ACHN (cell line): Measurements from ENCODE around the gene ABRACL.
"Not testable (repeated sequence)": the region's sequence is repeated elsewhere in the genome, so short reads cannot be mapped to it uniquely, and the experiment has no call there.

Experiments
- DNase-seq: peaks from one replicate; pipeline ENCODE4 v3.0.0-alpha.2; 2015
- in situ Hi-C: cut with HindIII; loops from 2 replicates; pipeline ENCODE4 v1.10.0; 2017; ENCODE audit warnings: low sequenced_read_pairs, low pct_ligation_motif_present, low pct_unique_long_range_greater_than_20kb

Gene ABRACL

GRCh38 chr6:139048912-139049311 lies 20.4 kb downstream of the ABRACL start:
- in situ Hi-C loops = not testable (repeated sequence)

GRCh38 chr6:139050131-139050769 lies 21.7 kb downstream of the ABRACL start:
- in situ Hi-C loops, DNase-seq: not testable (repeated sequence)

More at GRCh38 chr6:139048912-139049311, 20.4 kb downstream of the ABRACL start:
- DNase-seq = not testable (repeated sequence)

- DNase-seq = no peak
- in situ Hi-C loops = no loop called here
These were observed 22.3 kb downstream of the ABRACL start for GRCh38 chr6:139050770-139051313.

- in situ Hi-C loops = no loop called here
- no peak for DNase-seq
These were observed 23.0 kb downstream of the ABRACL start for GRCh38 chr6:139051396-139052060.

- in situ Hi-C loops = no loop called here
- no peak for DNase-seq
These were observed 24.8 kb downstream of the ABRACL start for GRCh38 chr6:139053382-139053781.

- in situ Hi-C loops = no loop called here
- DNase-seq = no peak
These were observed 25.5 kb downstream of the ABRACL start for GRCh38 chr6:139054001-139054400.

GRCh38 chr6:139055709-139056108 lies 27.2 kb downstream of the ABRACL start:
- DNase-seq = no peak
- in situ Hi-C loops = no loop called here

GRCh38 chr6:139058029-139058428 lies 29.5 kb downstream of the ABRACL start:
- in situ Hi-C loops = no loop called here
- DNase-seq = no peak

GRCh38 chr6:139060332-139060731 lies 31.8 kb downstream of the ABRACL start:
- DNase-seq = no peak
- in situ Hi-C loops = no loop called here

- in situ Hi-C loops = no loop called here
- DNase-seq = no peak
These were observed 34.5 kb downstream of the ABRACL start for GRCh38 chr6:139062932-139063646.

GRCh38 chr6:139064981-139065665 lies 36.6 kb downstream of the ABRACL start:
- no peak for DNase-seq
- in situ Hi-C loops = no loop called here

GRCh38 chr6:139066080-139066479 lies 37.5 kb downstream of the ABRACL start:
- no peak for DNase-seq
- in situ Hi-C loops = no loop called here

GRCh38 chr6:139068846-139069245 lies 40.3 kb downstream of the ABRACL start:
- in situ Hi-C loops = no loop called here
- DNase-seq = no peak

GRCh38 chr6:139073118-139073517 lies 44.6 kb downstream of the ABRACL start:
- in situ Hi-C loops = no loop called here
- no peak for DNase-seq

- in situ Hi-C loops = no loop called here
- no peak for DNase-seq
These were observed 50.5 kb downstream of the ABRACL start for GRCh38 chr6:139079018-139079417.

GRCh38 chr6:139080255-139080920 lies 51.8 kb downstream of the ABRACL start:
- in situ Hi-C loops = no loop called here
- DNase-seq = no peak

GRCh38 chr6:139081471-139081870 lies 52.9 kb downstream of the ABRACL start:
- in situ Hi-C loops = no loop called here
- no peak for DNase-seq

GRCh38 chr6:139082370-139082769 lies 53.8 kb downstream of the ABRACL start:
- in situ Hi-C loops = no loop called here

More at GRCh38 chr6:139082370-139082769, 53.8 kb downstream of the ABRACL start:
- DNase-seq = no peak
